Muscle of arm (tissue), 12 donors: ENCODE results near the gene EPHB1. TPM values are rescaled to one million over a fixed set of nuclear protein-coding genes. Genes with fewer than 3 reads are reported as not detected.

Experiments
- DNase-seq: peaks from one replicate; pipeline ENCODE4 v3.0.0-alpha.2; 2013
- polyA plus RNA-seq, 12 donors: library from polyadenylated mRNA; unstranded; fragments of 120-200 nt; gene quantifications; one replicate each; pipeline ENCODE4 v1.2.1, GENCODE V29; 2013; ENCODE audit not compliant: insufficient read length in 12 of 12

Gene EPHB1
- polyA plus RNA-seq, 12 donors: 7.2 to 59.6 (median 40.0) TPM; not detected in 1

GRCh38 chr3:134807189-134807588 is 12.1 kb downstream of the EPHB1 start:
- DNase-seq: no peak

DNA sequence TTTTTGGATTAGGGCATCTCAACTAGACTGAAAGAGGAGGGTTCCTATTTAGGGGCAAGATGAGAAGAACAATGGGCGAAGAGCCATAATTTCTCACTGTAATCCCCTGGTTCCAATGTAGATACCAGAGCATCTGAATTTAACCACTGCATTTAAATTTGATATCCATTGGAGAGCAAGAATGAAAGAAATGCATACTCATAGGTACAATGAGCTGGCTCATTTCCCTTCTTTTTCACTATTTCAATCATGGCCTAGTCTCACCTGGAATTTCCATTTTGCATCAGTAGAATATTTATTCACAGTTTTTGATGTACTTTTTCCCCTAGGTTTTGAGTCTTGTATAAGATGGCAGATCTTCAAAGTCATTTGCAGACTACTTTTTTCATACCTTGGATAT is 13.8 kb downstream of the EPHB1 start:
- no peak for DNase-seq

DNA sequence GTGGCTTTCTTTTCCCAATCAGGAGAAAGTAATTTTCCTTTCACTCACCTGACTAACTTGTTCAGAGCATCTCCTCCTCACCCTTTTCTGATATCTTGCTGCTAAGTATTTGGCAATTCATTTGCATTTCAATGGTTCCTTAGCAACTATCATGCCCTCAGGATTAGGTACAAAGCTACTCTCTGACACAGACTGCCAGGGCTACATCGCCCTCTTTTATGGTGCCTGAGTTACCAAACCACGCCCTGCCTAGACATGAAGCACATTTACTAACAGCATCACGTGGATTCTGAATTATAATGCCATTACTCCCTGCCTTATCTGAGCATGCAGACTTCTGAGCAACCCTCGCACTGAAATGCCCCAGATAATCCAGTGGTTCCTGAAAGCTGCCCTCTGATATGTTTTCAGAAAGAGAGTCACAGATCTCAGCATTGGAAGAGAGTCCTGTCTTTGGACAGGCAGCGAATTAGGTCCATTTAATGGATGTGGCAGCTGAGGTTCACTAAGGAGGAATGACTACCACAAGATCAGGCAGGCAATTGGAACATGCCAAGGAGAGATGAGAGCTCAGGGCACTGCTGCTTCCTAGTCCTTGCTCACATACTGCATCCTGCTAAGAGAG is 14.5 kb downstream of the EPHB1 start:
- no peak for DNase-seq

DNA sequence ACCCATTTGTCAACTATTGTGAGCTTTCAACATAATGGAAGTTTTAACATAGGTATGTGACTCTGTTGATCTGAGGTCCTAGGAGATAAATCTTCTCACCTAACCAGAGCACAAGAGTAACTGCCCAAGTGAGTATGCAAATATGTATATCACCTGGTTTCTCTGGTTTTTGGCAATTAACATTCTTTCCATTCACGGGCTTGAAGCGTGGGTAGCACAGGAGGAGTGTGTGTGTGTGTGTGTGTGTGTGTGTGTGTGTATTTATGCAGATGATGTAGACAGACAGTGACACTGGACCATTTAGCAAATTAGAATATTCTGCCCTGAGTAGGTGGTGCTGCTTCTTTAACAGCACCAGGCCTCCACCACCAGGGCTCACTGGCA is 15.0 kb downstream of the EPHB1 start:
- no peak for DNase-seq

DNA sequence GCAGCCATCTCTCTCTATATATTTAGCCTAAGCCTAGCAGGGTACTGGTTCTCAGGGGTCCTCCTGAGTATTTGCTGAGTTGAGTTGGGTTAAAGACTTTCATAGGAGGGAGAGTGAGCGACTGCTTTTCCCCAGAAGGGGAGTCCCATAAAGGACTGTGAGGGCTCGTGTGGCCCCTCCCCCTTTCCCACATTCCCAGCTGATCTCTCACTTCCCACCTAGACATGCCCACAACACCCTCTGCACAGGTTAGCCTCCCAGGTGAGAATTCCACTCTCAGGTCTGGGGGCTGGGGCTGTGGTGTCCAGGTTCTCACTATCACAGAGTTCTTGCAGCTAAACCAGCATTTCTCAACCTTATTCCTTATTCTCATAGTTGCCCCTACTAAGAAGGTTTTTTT is 15.8 kb downstream of the EPHB1 start:
- DNase-seq: no peak

DNA sequence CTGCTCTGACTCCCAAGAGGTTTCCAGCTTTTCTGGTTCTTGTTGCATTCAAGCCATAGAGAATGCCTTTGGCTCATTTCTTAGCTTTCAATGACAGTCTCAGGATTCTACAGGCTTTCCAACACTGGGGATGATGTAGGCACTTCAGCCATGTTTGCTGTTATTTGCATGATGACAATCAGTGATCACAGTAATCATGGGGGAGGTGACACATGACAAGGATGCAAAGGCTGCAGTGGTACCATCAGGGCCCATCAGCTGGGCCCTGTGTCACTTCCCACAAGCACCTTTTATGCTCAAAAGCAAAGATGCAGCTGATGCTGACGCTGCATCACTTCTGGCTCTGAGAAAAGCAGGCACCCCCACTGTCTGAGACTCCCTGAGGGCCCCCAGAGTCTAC is 18.6 kb downstream of the EPHB1 start:
- DNase-seq: no peak

DNA sequence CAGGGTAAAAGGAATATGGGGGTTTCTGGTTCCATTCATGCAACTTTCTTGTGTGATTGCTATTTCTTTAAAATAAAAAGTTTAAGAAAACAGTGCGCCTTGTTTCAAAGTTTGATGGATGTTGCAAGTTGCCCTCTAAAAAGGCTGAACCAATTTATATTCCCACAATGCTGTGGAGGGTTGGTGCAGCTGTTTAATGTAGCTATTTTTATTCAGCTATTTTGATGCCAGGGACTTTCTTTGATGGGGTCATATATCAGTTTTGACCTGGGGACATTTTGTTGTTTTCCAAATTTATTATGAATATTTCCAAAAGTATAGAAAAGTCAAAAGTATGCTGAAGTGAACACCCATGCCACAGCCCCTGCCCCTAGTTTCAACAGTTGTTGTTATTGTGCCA is 20.5 kb downstream of the EPHB1 start:
- no peak for DNase-seq

- DNase-seq: no peak
These were observed 21.6 kb downstream of the EPHB1 start for GRCh38 chr3:134816623-134817022.

- no peak for DNase-seq
These were observed 22.2 kb downstream of the EPHB1 start for GRCh38 chr3:134817297-134817696.

- DNase-seq: no peak
These were observed 25.9 kb downstream of the EPHB1 start for GRCh38 chr3:134820994-134821393.

GRCh38 chr3:134822090-134822489 is 27.0 kb downstream of the EPHB1 start:
- no peak for DNase-seq

DNA sequence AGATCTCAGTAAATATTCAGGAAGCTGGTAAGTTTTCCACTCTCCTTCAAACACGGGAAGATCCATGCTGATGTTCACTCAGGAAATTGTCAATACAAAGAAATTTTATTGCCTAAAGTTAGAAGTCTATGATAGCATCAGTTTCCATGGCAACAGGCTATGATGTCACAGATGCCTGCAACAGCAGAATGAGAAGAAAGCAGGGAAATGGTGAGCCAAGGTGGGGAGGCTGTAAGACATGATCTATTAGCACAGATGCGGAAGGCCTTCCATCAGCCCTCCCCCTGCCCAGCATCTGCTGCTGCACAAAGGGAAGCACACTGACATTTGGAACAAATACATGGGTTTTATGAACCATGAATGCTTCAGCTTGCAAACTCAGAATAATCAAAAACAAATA is 28.6 kb downstream of the EPHB1 start:
- DNase-seq: no peak

DNA sequence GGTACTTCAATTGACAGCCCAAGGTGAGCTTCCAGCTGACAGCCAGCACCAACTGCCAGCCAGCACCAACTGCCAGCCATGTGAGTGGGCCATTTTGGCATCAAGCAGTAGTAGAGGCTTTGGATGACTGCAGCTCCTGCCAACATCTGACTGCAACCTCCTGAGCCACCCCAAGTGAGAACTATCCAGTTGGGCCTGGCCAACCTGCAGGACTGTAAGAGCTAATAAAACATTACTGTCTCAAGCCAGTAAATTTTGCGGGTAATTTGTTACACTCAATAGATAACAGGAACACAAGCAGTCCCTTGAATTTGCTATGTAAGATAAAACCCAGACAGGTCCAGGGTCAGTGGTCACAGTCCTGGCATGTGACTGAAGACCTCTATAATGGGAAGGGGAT is 29.7 kb downstream of the EPHB1 start:
- no peak for DNase-seq

DNA sequence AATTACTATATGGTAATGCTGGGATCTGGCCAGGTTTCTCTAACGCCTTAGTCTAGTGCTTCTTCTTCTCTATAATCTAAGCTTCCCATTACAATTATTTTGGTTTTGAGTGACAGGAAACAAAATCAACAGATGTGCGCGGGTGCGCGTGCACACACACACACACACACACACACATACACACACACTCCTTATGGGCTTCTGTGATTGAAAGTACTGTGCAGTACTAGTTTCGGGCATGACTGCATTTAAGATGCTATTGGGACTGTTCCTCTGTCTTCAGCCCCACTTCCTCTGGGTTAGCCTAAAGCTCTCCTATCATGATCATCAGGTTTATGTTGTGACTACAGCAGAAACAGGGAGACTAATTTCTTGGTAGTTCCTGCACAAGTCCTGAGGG is 32.2 kb downstream of the EPHB1 start:
- DNase-seq: no peak

- DNase-seq: no peak
These were observed 34.7 kb downstream of the EPHB1 start for GRCh38 chr3:134829721-134830120.

DNA sequence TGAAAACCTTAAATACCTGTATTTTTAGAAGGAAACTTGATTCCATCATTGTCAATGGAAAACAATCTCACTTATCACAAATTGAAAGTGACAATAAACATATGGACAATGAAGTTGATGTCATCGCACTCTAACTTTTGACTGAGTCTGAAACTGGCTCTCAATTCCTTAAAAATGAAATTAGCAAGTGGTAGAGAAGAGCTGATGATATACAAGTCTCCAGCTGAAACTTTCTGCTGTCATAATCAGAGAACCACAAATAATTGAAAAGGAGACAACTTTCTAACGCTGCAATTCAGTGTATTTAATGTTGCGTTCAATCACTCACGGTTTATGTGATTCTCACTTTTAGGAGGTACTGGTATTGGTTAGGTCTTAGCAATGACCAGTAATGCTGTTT is 37.5 kb downstream of the EPHB1 start:
- no peak for DNase-seq

GRCh38 chr3:134833453-134834163 is 38.5 kb downstream of the EPHB1 start:
- no peak for DNase-seq

- no peak for DNase-seq
These were observed 41.9 kb downstream of the EPHB1 start for GRCh38 chr3:134836921-134837320.

- DNase-seq: no peak
These were observed 43.5 kb downstream of the EPHB1 start for GRCh38 chr3:134838599-134838998.

DNA sequence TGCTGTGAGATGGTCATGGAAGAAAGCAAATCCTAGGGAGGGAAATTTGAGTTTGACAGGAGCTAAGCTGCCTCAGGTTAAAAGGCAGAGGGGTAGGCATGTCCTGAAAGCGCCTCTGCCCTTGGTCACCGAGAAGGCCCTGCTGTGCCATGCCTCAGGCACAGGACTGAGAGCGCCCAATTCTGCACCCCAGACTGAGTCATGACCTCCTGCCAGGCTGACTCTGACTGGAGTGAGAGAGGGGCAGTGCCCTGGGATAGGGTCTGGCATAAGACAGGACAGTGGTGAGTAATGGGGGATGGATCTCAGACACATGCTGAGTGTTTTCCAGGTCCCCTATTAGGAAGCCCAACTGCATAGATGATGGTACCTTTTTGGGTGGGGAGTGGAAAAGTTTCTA is 44.4 kb downstream of the EPHB1 start:
- no peak for DNase-seq

DNA sequence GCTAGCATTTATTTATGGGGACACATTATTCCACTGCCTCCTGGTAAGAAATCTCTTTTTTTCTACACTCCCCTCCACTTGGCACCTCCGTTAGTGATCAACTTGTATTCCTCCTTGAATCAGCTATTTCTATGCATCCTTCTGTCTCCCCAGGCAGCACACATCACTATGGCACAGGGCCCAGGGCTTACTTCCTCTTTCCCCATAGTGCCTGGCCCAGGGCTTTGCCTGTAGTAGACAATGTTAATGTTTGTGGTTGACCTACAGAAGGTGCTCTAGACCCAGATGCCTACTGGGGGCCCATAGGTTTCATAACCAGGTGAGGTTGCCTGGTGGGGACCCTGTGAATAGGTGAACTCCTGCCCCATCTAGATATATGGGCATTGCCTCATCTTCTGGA is 44.9 kb downstream of the EPHB1 start:
- no peak for DNase-seq

DNA sequence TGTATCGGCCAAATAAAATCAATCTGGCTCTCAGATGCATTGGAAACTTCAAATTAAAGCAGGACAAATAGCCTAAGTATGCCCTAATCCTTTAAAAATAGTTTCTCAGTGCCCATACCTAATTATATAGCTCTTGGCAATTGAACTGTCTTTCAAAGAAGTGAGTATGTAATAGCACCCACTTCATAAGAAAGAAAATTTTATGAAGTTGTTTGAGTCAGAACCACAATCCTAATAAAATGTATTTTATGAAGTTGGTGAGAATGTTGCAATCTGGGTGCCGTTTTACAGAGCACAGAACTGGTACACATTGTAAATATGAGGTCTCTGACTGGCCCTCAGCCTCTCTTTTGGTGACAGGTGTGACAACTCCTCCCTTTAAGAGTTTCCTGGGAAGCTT is 45.4 kb downstream of the EPHB1 start:
- DNase-seq: no peak

DNA sequence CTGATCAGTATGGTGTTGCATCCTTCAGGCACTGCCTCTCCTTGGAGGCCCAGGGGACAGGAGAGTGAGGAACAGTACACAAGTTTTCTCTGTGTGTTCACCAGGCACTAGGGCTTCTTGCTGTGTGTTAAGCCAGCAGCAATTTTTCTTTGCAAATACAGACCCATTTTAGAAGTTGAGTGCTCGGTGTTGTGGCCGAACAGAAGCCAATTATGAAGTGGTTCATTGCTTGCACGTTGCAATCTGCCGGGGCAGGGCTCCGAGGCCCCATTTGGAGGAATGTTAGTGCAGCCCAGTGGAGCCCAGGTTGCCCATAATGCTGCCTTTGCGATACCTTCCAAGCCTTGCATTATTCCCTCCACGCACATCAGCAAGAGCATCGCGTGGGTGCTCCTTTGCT is 51.0 kb downstream of the EPHB1 start:
- no peak for DNase-seq

- no peak for DNase-seq
These were observed 51.9 kb downstream of the EPHB1 start for GRCh38 chr3:134846911-134847317.
